ENCODE data around the gene NEUROG3.

GRCh38 chr10:69576334-69577011 lies 3.3 kb upstream of the NEUROG3 start:
- no peak for TF ChIP-seq ATF2 (IDR thresholded peaks at IDR 0.05; ENCODE audit: low read length)
- TF ChIP-seq JUND (IDR thresholded peaks at IDR 0.05; ENCODE audit: low read depth, low read length): no peak
- no peak for TF ChIP-seq CTCF (IDR thresholded peaks at IDR 0.05 in 2 of 3, conservative IDR thresholded peaks at IDR 0.05 in 1 of 3; ENCODE audit: control insufficient read depth in 2 of 3, extremely low read depth in 1 of 3, insufficient read depth in 1 of 3, low read depth in 3 of 3, low read length in 3 of 3)
- TF ChIP-seq EZH2 (IDR thresholded peaks at IDR 0.05; ENCODE audit: borderline replicate concordance, control insufficient read depth, low read depth, low read length): no peak
- no peak for TF ChIP-seq POLR2A (IDR thresholded peaks at IDR 0.05; ENCODE audit: low read depth, low read length)
- TF ChIP-seq RBBP5 (conservative IDR thresholded peaks at IDR 0.05): no peak
- TF ChIP-seq POLR2AphosphoS2 (IDR thresholded peaks at IDR 0.05; ENCODE audit: low read depth, low read length): no peak
- no peak for TF ChIP-seq MAX (IDR thresholded peaks at IDR 0.05; ENCODE audit: low read depth, low read length)
- TF ChIP-seq BCL11A (IDR thresholded peaks at IDR 0.05; ENCODE audit: low read depth, low read length): no peak
- TF ChIP-seq IRF5 (IDR thresholded peaks at IDR 0.05; ENCODE audit: borderline replicate concordance): no peak

Data from GM12878 (cell line).